Prostate gland (tissue), 2 donors: ENCODE measurements around the gene SS18L1.

Experiments used
- CTCF ChIP-seq, 4 experiments: fragments of 200-600 bp in 2 of 4; fragments of 450-650 bp in 2 of 4; sonication (generic) in 2 of 4; IDR thresholded peaks; 1 replicate in 3 of 4; 2 replicates in 1 of 4; pipeline ENCODE4 v1.5.1; 2016 to 2019; ENCODE audit warnings: antibody characterized with exemption in 4 of 4, mild to moderate bottlenecking in 2 of 4, moderate library complexity in 2 of 4
- POLR2A ChIP-seq: fragments of 450-650 bp; IDR thresholded peaks from one replicate; pipeline ENCODE4 v1.6.1; 2016; ENCODE audit warnings: antibody characterized with exemption, mild to moderate bottlenecking
- POLR2AphosphoS5 ChIP-seq: sonication (generic); formaldehyde crosslinking; IDR thresholded peaks from one replicate; pipeline ENCODE4 v1.6.1; 2017; ENCODE audit warnings: antibody characterized with exemption

- TF ChIP-seq CTCF (IDR thresholded peaks at IDR 0.05) = no peak
- no peak for TF ChIP-seq POLR2AphosphoS5
- no peak for TF ChIP-seq POLR2A
Observed at GRCh38 chr20:62118113-62119043, 25.2 kb upstream of the SS18L1 start.
